ENCODE data around the gene IQCF6. TPM values are rescaled to one million over a fixed set of nuclear protein-coding genes. Genes with fewer than 3 reads are reported as not detected.

The IQCF6 gene
- total RNA-seq, 1 donor from 2014 or later: not detected

DNA sequence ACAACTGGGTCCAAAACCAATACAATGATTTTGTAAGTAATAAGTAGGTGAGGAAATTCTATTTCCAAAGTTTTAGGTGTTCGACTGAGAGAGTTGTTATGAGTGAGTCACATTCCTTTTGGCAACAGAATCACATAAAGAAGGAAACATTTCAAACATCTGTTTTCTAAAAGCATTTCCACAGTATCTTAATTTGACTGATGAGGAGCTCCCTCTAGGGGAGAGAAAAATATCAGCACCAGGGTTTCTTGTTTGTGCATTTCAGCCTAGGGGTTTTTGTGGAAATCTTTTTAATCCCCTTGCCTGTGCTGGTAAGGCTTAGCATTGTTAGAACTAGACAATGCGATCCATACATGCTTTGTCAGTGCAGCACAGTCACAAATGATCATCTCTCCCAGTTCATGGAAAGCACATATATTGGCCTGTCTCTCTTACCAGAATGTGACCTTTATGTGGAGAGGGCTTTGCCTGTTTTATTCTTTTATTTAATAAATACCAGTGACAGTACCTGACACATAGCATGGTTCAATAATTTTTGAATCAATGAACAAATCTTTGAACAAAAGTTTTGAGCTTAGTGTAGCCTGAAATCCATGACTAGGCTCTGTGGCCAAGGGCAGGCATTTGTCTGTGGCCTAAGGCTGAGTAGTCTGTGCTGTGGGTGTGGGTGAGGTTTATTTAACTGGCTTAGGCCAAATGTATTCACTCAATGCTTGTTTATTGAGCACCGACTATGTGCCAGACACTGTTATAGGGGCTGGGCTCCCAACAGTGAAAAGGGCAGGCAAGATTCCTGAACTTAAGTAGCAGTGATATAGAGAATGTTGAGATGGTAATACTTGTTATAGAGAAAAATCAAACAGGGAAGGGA lies 21.1 kb upstream of the IQCF6 start:
- Histone ChIP-seq H3K4me3 (ENCODE audit: low read depth, low read length) (no peak overlapping the region), H3K27me3 (ENCODE audit: control insufficient read depth, insufficient read depth, low read length) (no peaks in the 10 kb centered on the region), H3K36me3 (ENCODE audit: control insufficient read depth, insufficient read depth, low read length) (no peaks in the 10 kb centered on the region)
- TF ChIP-seq, protein P1, sequence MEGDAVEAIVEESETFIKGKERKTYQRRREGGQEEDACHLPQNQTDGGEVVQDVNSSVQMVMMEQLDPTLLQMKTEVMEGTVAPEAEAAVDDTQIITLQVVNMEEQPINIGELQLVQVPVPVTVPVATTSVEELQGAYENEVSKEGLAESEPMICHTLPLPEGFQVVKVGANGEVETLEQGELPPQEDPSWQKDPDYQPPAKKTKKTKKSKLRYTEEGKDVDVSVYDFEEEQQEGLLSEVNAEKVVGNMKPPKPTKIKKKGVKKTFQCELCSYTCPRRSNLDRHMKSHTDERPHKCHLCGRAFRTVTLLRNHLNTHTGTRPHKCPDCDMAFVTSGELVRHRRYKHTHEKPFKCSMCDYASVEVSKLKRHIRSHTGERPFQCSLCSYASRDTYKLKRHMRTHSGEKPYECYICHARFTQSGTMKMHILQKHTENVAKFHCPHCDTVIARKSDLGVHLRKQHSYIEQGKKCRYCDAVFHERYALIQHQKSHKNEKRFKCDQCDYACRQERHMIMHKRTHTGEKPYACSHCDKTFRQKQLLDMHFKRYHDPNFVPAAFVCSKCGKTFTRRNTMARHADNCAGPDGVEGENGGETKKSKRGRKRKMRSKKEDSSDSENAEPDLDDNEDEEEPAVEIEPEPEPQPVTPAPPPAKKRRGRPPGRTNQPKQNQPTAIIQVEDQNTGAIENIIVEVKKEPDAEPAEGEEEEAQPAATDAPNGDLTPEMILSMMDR (IDR thresholded peaks at IDR 0.05; ENCODE audit: insufficient read depth, low read length, severe bottlenecking): peak; percentile 74
- peak; percentile 83 for DNase-seq (ENCODE audit: low read depth)
- no peak for FAIRE-seq

DNA sequence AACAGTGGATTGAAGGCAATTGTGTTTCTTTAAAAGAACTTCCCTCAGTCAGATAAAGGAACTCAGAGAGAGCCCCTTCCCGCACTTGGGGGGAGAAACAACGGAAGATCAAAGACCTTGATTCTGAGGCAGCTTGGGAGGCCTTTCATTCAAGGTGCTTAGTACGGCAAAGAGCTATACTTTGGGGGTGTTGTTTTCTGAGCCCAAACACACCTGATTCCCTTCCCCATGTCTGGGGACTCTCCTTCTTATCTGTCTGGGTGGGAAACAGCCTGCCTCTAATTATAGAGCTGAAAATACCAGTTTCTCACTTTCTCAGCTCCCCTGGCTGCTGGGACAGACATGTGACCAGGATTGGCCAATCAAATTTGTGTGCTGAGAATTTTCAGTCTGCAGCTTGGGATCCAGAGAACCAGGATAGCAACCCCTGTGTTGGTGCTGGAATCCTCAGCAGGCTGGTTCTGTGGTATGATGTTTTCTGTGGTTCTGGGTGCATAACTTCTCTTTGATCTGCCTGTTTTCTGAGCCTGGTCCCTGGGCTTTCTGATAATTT lies 19.4 kb upstream of the IQCF6 start:
- H3K4me3 ChIP-seq (ENCODE audit: low read depth, low read length): no peak overlapping the region
- no peak for DNase-seq (ENCODE audit: low read depth)
- TF ChIP-seq, protein P1 (IDR thresholded peaks at IDR 0.05; ENCODE audit: insufficient read depth, low read length, severe bottlenecking): no peak
- no peaks in the 10 kb centered on the region for H3K36me3 ChIP-seq (ENCODE audit: control insufficient read depth, insufficient read depth, low read length)
- no peak for FAIRE-seq
- H3K27me3 ChIP-seq (ENCODE audit: control insufficient read depth, insufficient read depth, low read length): no peaks in the 10 kb centered on the region

GRCh38 chr3:51796854-51797253 lies 17.8 kb upstream of the IQCF6 start:
- no peak for FAIRE-seq

DNA sequence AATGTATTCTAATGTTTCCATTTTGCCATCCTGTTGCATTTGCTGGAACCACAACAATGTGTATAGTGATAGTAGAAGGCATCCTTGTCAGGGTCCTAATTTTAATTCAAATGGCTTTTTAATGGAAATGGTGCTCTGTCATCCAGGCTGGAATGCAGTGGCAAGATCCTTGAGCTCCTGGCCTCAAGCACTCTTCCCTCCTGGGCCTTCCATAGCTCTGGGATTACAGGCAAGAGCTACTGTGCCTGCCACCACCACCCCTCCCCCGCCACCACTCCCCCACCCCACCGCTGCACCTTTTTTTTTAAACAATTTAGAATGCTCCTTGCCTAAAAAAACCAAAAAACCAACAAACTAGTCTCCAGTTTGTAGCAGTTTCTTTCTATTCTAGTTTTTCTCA lies 15.2 kb upstream of the IQCF6 start:
- Histone ChIP-seq H3K4me3 (ENCODE audit: low read depth, low read length) (no peak overlapping the region), H3K27me3 (ENCODE audit: control insufficient read depth, insufficient read depth, low read length) (no peaks in the 10 kb centered on the region), H3K36me3 (ENCODE audit: control insufficient read depth, insufficient read depth, low read length) (no peaks in the 10 kb centered on the region)
- FAIRE-seq (no peak), DNase-seq (ENCODE audit: low read depth) (no peak)
- TF ChIP-seq, protein P1 (IDR thresholded peaks at IDR 0.05; ENCODE audit: insufficient read depth, low read length, severe bottlenecking): no peak

More at GRCh38 chr3:51796854-51797253, 17.8 kb upstream of the IQCF6 start:
- H3K4me3 ChIP-seq (ENCODE audit: low read depth, low read length): no peak overlapping the region
- peak; percentile 43 for DNase-seq (ENCODE audit: low read depth)
- H3K36me3 ChIP-seq (ENCODE audit: control insufficient read depth, insufficient read depth, low read length): no peaks in the 10 kb centered on the region
- no peaks in the 10 kb centered on the region for H3K27me3 ChIP-seq (ENCODE audit: control insufficient read depth, insufficient read depth, low read length)
- TF ChIP-seq, protein P1 (IDR thresholded peaks at IDR 0.05; ENCODE audit: insufficient read depth, low read length, severe bottlenecking): no peak

GRCh38 chr3:51792206-51792605 lies 13.2 kb upstream of the IQCF6 start:
- DNase-seq (ENCODE audit: low read depth) (no peak), FAIRE-seq (no peak)
- Histone ChIP-seq H3K27me3 (ENCODE audit: control insufficient read depth, insufficient read depth, low read length) (no peaks in the 10 kb centered on the region), H3K36me3 (ENCODE audit: control insufficient read depth, insufficient read depth, low read length) (no peaks in the 10 kb centered on the region), H3K4me3 (ENCODE audit: low read depth, low read length) (no peak overlapping the region)
- TF ChIP-seq, protein P1 (IDR thresholded peaks at IDR 0.05; ENCODE audit: insufficient read depth, low read length, severe bottlenecking): no peak

All from bronchial epithelial cell (primary cell).